ENCODE measurements around the gene ADAM12. TPM values are rescaled to one million over a fixed set of nuclear protein-coding genes. Genes with fewer than 3 reads are reported as not detected.

The ADAM12 gene
- total and polyA plus RNA-seq, 10 of the 15 experiments (the other 5 are each of a cell fraction or from before 2014, with no cell fraction given): under 0.01 to 0.62 (median 0.04) TPM; not detected in 5

GRCh38 chr10:126214679-126215078 lies 173.6 kb downstream of the ADAM12 start:
- intact Hi-C loops (cut with micrococcal nuclease; ENCODE audit: unreplicated experiment): no loop called here
- H4K20me1 ChIP-seq (ENCODE audit: control insufficient read depth, insufficient read depth): no peaks in the 10 kb centered on the region
- H3K27ac ChIP-seq (ENCODE audit: control insufficient read depth, insufficient read depth): no peak overlapping the region
- SMC1A ChIA-PET (ENCODE audit: uncharacterized antibody, unreplicated experiment): no interaction called here
- no peak overlapping the region for H3K4me2 ChIP-seq (ENCODE audit: control insufficient read depth, insufficient read depth)
- POLR2A ChIA-PET: no interaction called here
- no peak overlapping the region for H2AFZ ChIP-seq (ENCODE audit: control insufficient read depth, low read depth, low read length)
- ATAC-seq (no peak), FAIRE-seq (no peak), DNase-seq (ENCODE audit: low read depth, low spot score) (no peak)
- no peaks in the 10 kb centered on the region for H3K9me3 ChIP-seq (replicated peaks; ENCODE audit: control insufficient read depth, insufficient read depth, low read length)
- no peaks in the 10 kb centered on the region for H3K4me1 ChIP-seq (ENCODE audit: control insufficient read depth, insufficient read depth, low read length)
- CTCF ChIA-PET: no interaction called here
- H3K36me3 ChIP-seq (ENCODE audit: control insufficient read depth in 2 of 2, insufficient read depth in 2 of 2, low read length in 1 of 2): no peaks in the 10 kb centered on the region
- H3K27me3 ChIP-seq (replicated peaks in 1 of 2; ENCODE audit: control insufficient read depth in 2 of 2, insufficient read depth in 2 of 2, low read length in 1 of 2): no peaks in the 10 kb centered on the region
- H3K4me3 ChIP-seq: no peak overlapping the region
- TF ChIP-seq EGR1 (IDR thresholded peaks at IDR 0.05; ENCODE audit: borderline replicate concordance in 1 of 2, low read depth in 2 of 2, low read length in 2 of 2) (no peak), SMC3 (IDR thresholded peaks at IDR 0.05; ENCODE audit: borderline replicate concordance, low read length) (no peak), TBL1XR1 (IDR thresholded peaks at IDR 0.05; ENCODE audit: low read depth, low read length) (no peak), BCLAF1 (IDR thresholded peaks at IDR 0.05) (no peak), KAT2A (conservative IDR thresholded peaks at IDR 0.05; ENCODE audit: control insufficient read depth, low read depth, low read length) (no peak)
- 37% methylated on average over 8 of the region's 8 CpGs for WGBS (ENCODE audit: insufficient coverage, insufficient replicate concordance, low lambda C conversion rate, missing lambda C conversion rate)
- BruUV-seq (replicated peaks): no TSS peak
- no peak overlapping the region for H3K9ac ChIP-seq (ENCODE audit: control insufficient read depth, insufficient read depth, low read length)
- H3K79me2 ChIP-seq (ENCODE audit: control insufficient read depth, insufficient read depth, low read length): no peaks in the 10 kb centered on the region
- in situ Hi-C loops (cut with MboI): no loop called here
- RAD21 ChIA-PET (ENCODE audit: unreplicated experiment): no interaction called here

GRCh38 chr10:126214021-126214420 lies 174.3 kb downstream of the ADAM12 start:
- DNase-seq (ENCODE audit: low read depth, low spot score): no peak
- Histone ChIP-seq H4K20me1 (ENCODE audit: control insufficient read depth, insufficient read depth) (no peaks in the 10 kb centered on the region), H3K4me1 (ENCODE audit: control insufficient read depth, insufficient read depth, low read length) (no peaks in the 10 kb centered on the region), H3K79me2 (ENCODE audit: control insufficient read depth, insufficient read depth, low read length) (no peaks in the 10 kb centered on the region), H3K27ac (ENCODE audit: control insufficient read depth, insufficient read depth) (no peak overlapping the region), H3K9me3 (replicated peaks; ENCODE audit: control insufficient read depth, insufficient read depth, low read length) (no peaks in the 10 kb centered on the region), H3K27me3 (replicated peaks in 1 of 2; ENCODE audit: control insufficient read depth in 2 of 2, insufficient read depth in 2 of 2, low read length in 1 of 2) (no peaks in the 10 kb centered on the region), H3K4me2 (ENCODE audit: control insufficient read depth, insufficient read depth) (no peak overlapping the region), H3K9ac (ENCODE audit: control insufficient read depth, insufficient read depth, low read length) (no peak overlapping the region), H3K36me3 (ENCODE audit: control insufficient read depth in 2 of 2, insufficient read depth in 2 of 2, low read length in 1 of 2) (no peaks in the 10 kb centered on the region), H3K4me3 (no peak overlapping the region), H2AFZ (ENCODE audit: control insufficient read depth, low read depth, low read length) (no peak overlapping the region)
- TF ChIP-seq FOS (IDR thresholded peaks at IDR 0.05; ENCODE audit: borderline replicate concordance, extremely low read depth, insufficient read length) (no peak), HSF1 (IDR thresholded peaks at IDR 0.05; ENCODE audit: low read depth, low read length) (no peak), IRF4 (IDR thresholded peaks at IDR 0.05; ENCODE audit: low read depth, low read length) (no peak), TCF12 (IDR thresholded peaks at IDR 0.05; ENCODE audit: low read depth, low read length) (no peak), RBBP5 (conservative IDR thresholded peaks at IDR 0.05) (no peak), MYC (IDR thresholded peaks at IDR 0.05; ENCODE audit: insufficient read depth, insufficient read length, insufficient replicate concordance, low read length, severe bottlenecking) (no peak), YY1 (IDR thresholded peaks at IDR 0.05; ENCODE audit: low read depth, low read length) (no peak), NR2F1 (conservative IDR thresholded peaks at IDR 0.05) (no peak)
- POLR2A ChIA-PET: no interaction called here
- RAD21 ChIA-PET (ENCODE audit: unreplicated experiment): no interaction called here
- CTCF ChIA-PET: no interaction called here
- ATAC-seq: no peak
- in situ Hi-C loops (cut with MboI): no loop called here
- SMC1A ChIA-PET (ENCODE audit: uncharacterized antibody, unreplicated experiment): no interaction called here
- FAIRE-seq: no peak
- 22% methylated on average over 6 of the region's 6 CpGs for WGBS (ENCODE audit: insufficient coverage, insufficient replicate concordance, low lambda C conversion rate, missing lambda C conversion rate)
- intact Hi-C loops (cut with micrococcal nuclease; ENCODE audit: unreplicated experiment): no loop called here
- BruUV-seq (replicated peaks): no TSS peak

Measured in GM12878 (cell line).